Dedifferentiated amniotic fluid mesenchymal stem cell (primary cell): ENCODE data around the gene CRADD.

Source experiments
- DNase-seq: peaks from one replicate; pipeline ENCODE4 v3.0.0-alpha.2; 2016; ENCODE audit errors: extremely low spot score

The CRADD gene

DNA sequence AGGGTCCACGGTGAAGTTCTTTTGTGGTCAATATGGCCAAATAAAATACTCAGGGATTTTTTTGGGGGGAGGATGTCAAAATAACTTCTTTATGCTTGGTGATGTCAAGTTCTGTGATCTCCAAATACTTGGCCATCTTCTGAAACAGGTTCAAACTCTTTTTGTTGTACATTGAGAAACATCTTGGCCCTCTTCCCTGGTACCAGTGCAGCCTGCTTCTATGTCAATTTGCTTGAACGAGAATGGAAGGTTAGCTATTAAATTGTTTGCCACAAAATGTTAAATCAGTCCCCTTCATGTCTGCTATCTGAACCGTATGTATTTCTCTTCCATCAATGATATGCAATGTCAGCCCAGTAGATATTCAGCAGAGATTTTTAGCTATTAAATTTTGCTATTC is 6.1 kb upstream of the CRADD start:
- DNase-seq, result no peak

DNA sequence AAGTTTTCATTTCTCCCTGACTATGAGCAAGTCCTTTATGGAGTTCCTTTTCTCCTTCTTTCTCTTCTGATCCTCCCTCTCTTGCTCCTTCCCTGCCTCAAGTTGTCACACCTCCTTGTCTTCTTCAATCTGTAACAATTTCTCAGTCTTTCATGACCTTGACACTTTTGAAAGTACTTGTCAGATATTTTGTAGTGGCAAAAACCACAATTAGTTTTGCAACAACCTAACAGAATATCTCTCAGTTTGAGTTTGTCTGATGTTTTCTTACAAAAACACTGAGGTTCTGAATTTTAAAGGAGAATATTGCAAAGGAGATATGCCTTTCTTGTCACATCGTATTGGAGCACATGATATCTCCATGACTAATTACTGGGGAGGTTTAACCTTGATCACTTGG is 4.1 kb upstream of the CRADD start:
- no peak for DNase-seq

DNA sequence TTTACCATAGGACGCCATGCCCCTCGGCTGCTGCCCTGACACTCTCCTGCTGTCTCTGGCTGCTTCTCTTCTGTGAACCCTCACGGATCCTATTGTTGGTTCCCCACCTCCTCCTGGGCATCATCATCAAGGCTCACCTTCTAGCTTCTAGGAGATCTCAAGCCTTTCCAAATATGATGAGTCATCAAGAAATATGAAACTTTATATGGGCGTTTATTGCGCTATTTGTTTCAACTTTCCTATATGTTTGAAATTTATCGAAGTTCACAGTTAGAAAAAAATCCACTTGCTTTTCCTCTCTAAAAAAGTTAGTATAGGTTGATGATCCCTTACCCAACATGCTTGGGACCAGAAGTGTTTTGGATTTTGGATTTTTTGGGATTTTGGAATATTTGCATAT is 2.8 kb upstream of the CRADD start:
- no peak for DNase-seq

DNA sequence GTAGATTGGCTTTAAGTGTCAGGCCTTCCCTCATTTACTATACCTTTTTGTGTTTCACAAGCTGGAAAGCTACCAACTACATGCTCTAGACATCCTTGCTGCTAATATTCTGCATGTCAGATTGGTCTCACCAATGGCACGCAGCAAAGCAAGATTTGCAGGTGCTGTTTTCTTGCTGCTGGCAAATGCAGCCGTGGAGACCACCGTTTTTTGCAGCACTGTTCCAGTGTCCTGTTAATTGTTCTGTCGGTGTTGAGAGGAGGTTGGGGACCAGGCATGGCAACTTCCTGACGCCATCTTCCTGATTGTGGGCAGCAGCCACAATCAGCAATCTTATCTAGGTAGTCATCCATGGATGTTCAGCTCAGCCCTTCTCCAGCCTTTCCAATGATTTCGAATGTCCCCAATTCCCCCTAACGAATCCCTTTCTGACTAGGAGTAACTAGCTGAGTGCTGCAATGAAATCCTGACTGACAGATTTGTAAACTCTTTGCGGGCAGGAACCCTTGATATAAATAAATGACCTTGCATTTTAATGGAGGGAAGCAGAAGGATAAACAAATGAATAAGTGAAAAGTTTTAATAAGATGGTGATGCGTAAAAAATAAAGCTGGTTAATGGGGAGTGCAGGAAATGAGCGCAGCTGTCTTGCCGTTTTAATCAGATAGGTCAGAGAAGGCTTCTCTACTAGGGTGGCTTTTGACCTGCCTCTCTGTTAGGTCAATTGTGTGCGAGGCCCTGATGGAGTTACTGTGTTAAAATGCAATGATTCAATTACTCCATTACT is 574 bp upstream of the CRADD start:
- DNase-seq, result no peak

DNA sequence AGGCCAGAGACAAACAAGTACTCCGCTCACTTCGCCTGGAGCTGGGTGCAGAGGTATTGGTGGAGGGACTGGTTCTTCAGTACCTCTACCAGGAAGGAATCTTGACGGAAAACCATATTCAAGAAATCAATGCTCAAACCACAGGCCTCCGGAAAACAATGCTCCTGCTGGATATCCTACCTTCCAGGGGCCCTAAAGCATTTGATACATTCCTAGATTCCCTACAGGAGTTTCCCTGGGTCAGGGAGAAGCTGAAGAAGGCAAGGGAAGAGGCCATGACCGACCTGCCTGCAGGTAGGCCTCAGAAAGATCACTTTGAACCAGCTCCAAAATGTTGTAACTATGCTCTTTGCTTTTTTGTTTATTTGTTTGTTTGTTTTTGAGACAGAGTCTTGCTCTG is 1.6 kb downstream of the CRADD start:
- no peak for DNase-seq

DNA sequence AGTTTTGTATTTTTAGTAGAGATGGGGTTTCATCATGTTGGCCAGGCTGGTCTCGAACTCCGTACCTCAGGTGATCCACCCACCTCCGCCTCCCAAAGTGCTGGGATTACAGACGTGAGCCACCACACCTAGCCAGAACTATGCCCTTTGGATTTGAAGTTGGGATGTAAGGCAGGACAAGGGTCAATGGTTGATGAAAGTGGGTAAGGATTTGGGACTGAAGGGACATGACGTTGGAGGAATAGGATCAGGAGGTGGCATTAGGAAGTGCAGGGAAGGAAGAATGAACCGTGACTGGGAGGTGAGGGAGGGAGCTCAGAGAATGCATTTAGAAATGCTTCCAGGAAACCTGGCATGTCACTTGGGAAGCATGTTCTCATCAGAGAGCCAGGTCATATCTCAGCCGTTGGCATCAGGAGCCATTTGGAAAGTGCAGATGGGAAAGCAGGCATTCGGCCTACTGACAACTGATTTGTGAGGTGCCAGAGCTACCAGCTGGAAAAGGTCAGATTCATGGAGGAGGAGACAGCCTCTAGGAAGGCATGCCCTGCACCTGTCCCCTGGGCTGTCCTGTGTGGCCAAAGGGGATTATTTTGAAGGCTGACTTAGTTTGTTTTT is 2.2 kb downstream of the CRADD start:
- DNase-seq, result no peak

DNA sequence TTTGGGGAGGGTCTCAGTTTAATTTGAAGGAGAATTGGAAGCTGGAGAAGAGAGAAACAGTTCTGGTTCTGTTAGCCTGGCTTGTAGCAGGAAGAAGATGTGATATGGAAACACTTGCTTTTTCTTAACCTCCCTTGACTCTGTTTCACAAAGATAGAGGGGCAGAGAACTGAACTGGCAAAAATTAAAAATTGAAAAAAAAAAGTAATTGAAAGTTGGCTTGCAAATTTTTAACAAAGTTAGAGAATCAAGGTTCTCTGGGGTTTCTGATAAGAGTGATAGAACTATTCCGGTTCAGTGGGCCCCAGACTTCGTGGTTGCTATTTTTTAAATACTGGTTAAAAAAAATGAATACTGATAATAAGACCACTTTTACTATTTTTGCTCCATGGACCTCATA is 2.8 kb downstream of the CRADD start:
- no peak for DNase-seq

DNA sequence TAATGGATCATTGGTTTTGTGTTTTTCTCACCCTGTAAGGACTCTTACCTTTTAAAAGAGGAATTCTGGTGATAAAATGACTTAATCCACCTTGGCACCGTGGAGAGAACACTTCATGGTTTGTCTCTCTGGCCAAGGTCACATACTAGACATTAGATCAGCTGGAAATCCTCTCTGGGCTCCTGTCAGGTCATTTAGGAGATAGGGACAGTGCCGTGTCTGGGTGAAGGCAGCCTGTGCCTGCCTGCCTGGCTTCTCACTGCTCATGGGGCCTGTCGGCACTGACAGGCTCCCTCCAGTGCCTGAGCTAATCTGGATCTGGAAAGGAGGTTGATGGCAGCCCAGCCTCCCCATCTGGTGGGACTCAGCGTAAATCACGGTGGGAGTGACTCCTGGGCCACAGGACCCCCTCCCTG is 5.7 kb downstream of the CRADD start:
- DNase-seq, result no peak

DNA sequence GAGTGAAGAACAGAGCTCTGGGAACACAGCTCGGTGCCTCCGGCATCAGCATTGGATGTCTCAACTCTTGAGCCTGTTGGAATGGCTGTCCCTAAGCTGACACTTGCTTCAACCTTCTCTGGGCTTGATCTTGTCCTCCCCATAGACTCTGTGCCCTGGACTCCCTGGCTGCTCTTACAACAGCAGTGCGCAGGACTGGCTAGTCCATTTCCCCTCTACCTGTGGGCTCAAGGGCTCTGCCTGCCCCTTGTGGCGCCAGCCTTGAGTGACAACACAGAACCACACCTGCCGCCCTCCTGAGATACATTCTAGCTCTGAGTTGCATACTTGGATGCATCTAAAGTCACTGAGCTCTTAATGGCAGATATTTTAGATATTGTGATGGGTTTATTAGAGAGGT is 6.2 kb downstream of the CRADD start:
- DNase-seq, result no peak

DNA sequence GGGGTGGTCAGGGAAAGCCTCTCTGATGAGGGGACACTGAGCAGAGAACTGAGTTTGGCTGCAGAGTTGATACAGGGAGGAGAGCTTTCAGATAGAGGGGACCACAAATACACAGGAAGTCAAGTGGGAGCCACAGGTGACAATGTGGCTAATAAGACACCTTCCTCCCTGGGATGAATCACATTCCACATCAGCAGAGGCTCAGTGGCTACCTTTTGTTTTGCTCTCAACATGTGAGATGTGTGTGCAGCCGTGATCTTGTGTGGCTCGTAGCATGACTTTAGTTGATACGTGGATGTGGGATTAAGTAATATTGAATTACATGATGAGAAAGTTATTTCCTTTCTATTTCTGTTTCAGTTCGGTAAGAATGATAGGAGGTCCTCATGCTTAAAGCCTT is 7.5 kb downstream of the CRADD start:
- DNase-seq, result no peak

DNA sequence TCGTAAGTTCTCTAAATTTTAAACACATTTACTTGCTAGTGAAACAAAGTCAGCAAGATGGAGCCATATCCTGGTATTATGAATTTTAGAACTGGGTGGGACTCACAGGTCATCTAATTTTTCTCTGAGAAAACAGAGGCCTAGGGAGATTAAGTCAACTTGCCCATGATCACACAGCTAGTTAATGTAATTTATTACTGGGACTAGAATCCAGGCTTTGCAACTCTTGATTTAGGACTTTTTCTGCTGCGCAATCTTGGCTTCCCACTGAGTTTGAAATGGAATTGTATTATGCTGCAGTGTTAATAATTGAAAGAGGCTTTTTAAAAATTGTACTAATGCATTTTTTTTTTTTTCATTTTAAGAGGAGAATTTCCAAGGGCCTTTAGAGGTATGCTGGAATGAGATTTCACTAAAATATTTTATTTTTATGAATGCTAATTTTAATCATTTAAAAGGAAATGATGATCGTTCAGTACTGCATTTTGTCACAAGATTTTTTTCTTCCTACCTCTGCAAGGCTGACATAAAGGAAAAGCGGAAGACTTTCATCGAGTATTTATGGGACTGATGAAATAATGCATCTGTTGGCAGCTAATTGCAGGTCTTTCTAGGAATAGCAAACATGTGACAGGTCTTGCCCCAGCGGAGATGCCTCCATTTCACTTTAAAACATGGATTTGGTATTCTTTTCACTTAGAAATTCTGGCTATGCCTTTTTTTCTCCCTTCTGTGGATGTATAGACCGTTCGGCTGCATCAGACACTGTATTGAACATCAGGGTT is 9.6 kb downstream of the CRADD start:
- no peak for DNase-seq

DNA sequence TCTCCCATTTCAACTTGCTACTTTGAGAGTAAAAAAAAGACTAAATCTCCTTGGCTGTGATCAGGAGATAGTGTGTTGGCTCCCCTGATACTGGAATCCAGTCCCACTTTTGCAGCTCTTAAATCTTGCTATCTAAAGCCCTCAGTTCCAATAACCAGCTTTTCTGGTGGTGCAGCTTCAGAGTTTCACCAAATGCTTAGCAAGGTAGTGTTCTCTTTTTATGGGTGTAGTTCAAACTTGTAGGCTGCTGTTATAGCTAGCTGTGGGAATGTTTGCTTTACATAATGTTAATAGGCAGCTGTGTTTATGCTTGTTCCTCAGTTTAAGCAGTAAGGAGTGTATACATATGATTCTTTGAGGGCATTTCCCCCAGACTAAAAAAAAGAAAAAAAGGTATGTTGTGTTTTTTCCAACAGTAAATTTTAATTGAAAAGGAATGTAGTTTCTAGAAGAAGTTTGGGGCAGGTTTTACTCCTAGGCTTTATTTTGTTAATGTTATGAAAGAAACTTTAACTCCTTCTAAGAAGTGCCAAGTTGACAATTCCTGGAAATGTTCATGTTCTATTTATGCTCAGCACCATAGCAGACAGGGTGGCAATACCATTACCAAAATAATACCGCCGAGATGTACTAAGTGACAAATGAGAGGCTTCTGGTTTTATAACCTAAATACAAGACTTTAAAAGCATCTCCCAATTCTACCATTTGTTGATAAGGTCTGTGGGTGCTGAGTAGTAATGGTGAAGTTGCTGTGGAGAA is 12.1 kb downstream of the CRADD start:
- DNase-seq, result no peak

DNA sequence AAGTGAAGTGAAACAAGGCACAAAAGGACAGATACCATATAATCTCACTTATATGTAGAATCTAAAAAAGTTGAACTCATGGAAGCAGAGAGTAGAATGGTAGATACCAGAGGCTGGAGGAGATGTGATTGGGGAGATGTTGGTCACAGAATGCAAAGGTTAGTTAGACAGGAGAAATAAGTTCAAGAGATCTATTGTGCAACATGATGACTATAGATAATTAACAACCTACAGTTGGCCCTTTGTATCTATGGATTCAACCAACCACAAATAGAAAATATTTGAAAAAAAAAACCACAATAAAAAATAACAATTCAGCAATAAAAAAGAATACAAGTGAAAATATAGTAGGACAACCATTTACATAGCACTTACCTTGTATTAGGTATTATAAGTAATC is 19.3 kb downstream of the CRADD start:
- no peak for DNase-seq

DNA sequence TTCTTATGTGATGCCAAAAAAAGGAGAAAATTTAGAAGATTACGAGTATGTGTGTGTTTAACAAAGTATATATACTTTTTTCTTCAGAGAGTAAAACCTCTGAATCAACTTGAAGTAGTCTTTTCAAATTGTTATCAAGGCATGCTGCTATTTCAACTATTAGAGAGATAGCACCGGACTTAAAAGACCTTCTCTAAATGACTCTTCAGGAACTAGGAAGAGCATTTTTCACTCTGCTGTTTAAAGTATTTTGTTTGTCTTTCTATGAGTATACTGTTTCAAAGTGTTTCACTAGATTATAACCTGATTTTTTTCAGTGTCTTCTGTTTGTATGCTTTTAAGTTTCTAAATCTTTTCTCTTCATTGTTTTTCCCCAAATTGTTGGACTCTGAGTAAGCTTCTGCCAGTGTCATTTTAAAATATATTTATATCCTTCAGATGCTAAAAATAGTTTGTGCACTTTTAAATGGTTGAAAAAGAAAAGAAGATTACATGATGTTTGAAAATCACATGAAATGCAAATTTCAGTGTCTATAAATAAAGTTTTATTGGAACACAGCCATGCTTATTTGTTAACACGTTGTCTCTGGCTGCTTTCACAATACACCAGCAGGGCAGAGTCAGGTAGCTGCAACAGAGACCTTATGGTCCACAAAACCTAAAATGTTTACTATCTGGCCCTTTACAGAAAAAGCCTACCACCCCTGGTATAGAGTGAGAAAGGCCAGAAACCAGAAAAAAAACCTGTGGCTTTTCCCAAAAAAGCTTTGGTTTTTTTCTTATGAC is 21.3 kb downstream of the CRADD start:
- no peak for DNase-seq

DNA sequence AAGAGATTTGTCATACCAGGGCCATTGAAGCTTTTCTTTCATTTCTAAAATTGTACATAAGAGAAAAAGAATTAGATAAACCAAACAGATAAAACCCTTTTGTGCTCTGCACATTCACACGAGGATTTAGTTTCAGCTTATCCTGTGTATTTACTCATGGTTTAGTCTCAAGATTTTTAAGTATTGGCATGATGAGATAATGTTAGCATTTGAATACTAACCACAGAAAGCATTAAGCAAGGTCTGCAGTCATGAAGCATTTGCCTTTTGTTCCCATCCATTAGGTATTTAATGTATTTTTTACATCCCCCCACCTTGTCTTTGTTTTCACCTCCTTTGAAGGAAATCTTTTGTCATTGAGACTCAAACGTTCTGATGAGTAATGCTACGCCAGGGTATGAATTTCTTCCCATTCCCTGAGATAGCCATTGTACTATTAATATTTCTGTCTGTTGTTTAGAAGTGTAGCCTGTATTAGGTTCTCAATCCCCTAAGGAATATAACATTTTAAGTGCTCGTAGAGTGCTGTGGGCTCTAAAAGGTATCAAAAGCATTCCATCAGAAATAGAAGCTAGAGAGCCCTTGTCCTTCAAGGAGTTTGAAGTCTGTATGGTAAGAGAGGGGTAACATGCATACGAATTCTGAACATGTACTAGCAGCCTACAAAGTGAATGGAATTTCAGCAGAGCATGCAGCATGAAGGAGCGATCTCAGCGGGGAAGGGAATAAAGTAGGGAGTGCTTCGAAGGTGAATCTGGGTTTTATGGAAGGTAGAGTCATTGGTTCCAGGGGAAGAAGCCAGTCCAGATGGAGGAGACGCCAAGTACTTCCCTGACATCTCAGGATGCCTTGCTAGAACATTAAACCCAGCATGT is 22.3 kb downstream of the CRADD start:
- DNase-seq, result peak; percentile 69

DNA sequence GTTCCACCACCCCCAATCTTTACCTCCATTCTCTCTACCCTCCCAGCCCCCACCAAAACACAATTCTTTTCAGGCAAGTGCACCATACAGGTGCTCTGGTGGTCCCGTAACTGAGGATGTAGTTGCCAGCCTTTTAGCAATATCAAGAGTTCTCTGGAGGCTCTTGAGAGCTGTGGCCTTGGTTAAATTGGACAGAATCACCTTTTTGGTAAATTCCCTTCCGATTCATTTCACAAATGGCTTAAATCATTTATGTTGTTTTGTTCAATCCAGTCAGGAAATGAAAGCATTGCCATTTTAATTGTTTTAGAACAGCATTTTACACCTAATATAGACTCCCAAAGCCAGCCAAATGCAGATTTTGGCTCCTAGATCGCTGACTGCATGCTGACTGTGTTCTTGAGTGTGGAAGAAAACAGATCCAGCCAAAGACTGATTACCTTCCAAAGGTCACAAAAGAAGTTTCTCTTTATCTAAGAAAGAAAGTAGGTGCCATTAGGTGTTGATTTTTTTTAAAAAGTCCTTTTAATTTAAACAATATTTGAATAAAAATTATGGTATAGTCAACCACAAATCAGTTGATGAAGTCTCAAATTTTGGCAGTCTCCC is 25.6 kb downstream of the CRADD start:
- no peak for DNase-seq

DNA sequence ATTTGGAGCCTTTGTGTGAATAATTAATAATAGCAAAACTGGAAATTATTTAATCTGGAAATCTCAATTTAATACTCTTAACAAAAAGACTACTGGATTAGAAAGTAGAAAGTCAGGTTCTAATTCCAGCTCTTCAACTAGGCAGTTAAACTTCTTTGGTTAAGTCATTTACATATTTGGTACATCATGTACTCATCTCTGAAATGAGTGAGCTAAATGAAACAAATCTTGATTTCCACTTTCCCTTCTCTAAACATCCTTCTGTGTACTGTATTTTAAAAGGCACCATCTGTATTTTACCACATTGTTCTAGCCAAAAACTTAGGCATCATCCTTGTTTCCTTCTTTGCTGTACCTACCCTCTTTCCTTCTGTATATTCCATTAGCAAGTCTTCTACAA is 26.9 kb downstream of the CRADD start:
- no peak for DNase-seq

DNA sequence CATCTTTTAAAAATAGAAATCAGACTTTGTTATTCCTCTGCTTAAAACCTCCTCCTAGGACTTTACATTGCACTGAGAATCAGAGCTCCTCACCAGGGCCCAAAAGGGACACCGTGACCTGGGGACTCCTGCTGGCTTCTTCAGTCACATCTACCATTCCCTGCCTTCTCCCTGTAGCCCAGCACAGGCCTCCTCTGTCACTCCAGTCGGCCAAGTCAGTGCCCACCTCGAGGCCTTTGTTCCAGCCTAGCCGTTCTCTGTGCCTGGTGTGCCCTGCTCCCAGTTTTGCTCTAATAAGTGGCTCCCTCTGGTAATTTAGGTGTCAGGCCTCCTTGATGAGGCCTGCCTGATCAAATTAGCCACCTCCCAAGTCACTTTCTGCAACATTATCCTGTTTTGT is 27.4 kb downstream of the CRADD start:
- no peak for DNase-seq

DNA sequence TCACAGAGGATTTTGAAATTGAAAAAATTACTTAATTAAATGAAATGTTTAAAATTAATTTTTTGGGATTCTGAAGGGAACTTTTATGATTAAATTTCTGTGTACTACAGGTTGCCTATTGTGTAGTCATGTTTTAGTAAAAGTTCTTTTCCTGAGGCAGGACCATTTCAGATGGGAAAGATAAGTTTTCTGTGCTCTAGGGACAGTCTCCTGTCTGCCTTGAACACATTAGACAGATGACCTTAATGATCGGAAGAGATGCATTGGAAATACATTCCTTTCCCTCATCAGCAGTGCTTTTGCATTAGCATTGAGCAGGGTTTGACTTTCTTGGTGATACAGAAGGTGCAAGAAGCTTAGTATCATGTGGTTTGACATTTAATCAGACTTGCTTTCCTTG is 28.1 kb downstream of the CRADD start:
- DNase-seq, result no peak

DNA sequence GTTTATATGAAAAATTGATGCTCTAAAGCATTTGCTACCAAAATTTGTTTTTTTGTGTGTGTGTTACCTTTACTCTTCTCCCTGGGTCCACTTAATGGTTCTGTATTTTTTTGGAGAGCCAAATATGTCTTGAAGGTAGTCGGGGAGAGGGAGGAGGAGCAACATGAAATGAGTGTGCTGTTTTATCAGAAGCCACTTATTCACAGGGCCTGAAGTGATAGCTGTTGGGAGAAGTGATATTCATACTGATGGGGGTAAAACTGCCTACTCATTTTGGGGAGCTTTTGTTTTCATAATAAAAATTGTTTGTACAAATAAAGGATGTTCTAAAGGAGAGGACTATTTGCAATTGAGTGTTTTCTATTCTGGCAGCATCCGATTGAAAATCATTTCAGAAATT is 29.2 kb downstream of the CRADD start:
- no peak for DNase-seq
